ENCODE measurements around the gene ACTL8.

Gene ACTL8

GRCh38 chr1:17755120-17755519 is at the start of gene ACTL8:
Gene ACTL8 (plus strand): TSS chr1:17755333. CDS start chr1:17823009, 67,676 bp downstream.
- no peak for DNase-seq

- no peak for DNase-seq
Measured at GRCh38 chr1:17706445-17706844, 48.7 kb upstream of the ACTL8 start.

GRCh38 chr1:17709981-17710380 is 45.2 kb upstream of the ACTL8 start:
- no peak for DNase-seq

- no peak for DNase-seq
Measured at GRCh38 chr1:17710889-17711576, 44.1 kb upstream of the ACTL8 start.

GRCh38 chr1:17711577-17711910 is 43.6 kb upstream of the ACTL8 start:
- DNase-seq = no peak

GRCh38 chr1:17711941-17712340 is 43.2 kb upstream of the ACTL8 start:
- DNase-seq = no peak

- DNase-seq = no peak
Measured at GRCh38 chr1:17713993-17714392, 41.1 kb upstream of the ACTL8 start.

GRCh38 chr1:17717594-17718535 is 37.3 kb upstream of the ACTL8 start:
- no peak for DNase-seq

GRCh38 chr1:17719874-17720273 is 35.3 kb upstream of the ACTL8 start:
- no peak for DNase-seq

GRCh38 chr1:17721444-17721843 is 33.7 kb upstream of the ACTL8 start:
- no peak for DNase-seq

GRCh38 chr1:17723684-17724083 is 31.4 kb upstream of the ACTL8 start:
- no peak for DNase-seq

GRCh38 chr1:17724150-17724549 is 31.0 kb upstream of the ACTL8 start:
- DNase-seq = no peak

- DNase-seq = no peak
Measured at GRCh38 chr1:17725084-17725719, 29.9 kb upstream of the ACTL8 start.

- DNase-seq = no peak
Measured at GRCh38 chr1:17725811-17726582, 29.1 kb upstream of the ACTL8 start.

GRCh38 chr1:17728123-17728712 is 26.9 kb upstream of the ACTL8 start:
- no peak for DNase-seq

- DNase-seq = no peak
Measured at GRCh38 chr1:17729248-17729647, 25.9 kb upstream of the ACTL8 start.

GRCh38 chr1:17729909-17730308 is 25.2 kb upstream of the ACTL8 start:
- DNase-seq = no peak

- no peak for DNase-seq
Measured at GRCh38 chr1:17731460-17731859, 23.7 kb upstream of the ACTL8 start.

GRCh38 chr1:17732475-17732874 is 22.7 kb upstream of the ACTL8 start:
- no peak for DNase-seq

GRCh38 chr1:17733661-17734060 is 21.5 kb upstream of the ACTL8 start:
- no peak for DNase-seq

GRCh38 chr1:17734609-17735008 is 20.5 kb upstream of the ACTL8 start:
- DNase-seq = no peak

GRCh38 chr1:17735348-17735747 is 19.8 kb upstream of the ACTL8 start:
- no peak for DNase-seq

GRCh38 chr1:17735793-17736192 is 19.3 kb upstream of the ACTL8 start:
- DNase-seq = no peak

Measured in SHP77 (cell line).